Smooth muscle cell of trachea (primary cell): ENCODE measurements around the gene RTBDN. TPM values are rescaled to one million over a fixed set of nuclear protein-coding genes. Genes with fewer than 3 reads are reported as not detected.

Experiments
- total RNA-seq: library from RNA; depleted of rRNA; stranded (reverse); fragments of >200 nt; gene quantifications from 2 replicates; pipeline ENCODE4 v1.2.1, GENCODE V29; 2014

The RTBDN gene
- total RNA-seq: not detected in 2 replicates

DNA sequence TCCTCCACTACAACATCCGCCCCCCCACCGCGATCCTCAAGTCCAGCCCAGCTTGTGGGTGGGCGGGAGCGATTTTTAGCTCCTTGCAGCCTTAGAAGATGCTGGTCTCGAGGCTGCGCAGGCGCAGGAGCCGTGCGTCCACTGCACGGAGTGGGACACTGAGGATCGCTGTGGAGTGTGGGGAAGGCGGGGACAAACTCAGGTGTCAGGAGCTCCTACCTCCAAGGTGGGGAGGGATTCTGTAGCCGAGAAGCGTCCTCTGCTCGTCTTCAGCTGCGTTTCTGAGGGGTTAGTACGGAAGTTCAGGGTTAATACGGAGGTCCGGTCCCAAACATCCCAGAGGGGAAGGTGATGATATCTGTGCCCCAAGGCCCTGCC lies at the start of gene RTBDN:
Gene RTBDN, minus strand, starts transcription at position 14 of the 378 bp plus-strand sequence. CDS start 4,600 bp downstream, outside the sequence.

GRCh38 chr19:12881172-12881808 lies 46.9 kb upstream of the RTBDN start, which contains the start of gene DNASE2:
DNASE2 (minus strand) TSS chr19:12881449; CDS start chr19:12881375, 74 bp downstream.

DNA sequence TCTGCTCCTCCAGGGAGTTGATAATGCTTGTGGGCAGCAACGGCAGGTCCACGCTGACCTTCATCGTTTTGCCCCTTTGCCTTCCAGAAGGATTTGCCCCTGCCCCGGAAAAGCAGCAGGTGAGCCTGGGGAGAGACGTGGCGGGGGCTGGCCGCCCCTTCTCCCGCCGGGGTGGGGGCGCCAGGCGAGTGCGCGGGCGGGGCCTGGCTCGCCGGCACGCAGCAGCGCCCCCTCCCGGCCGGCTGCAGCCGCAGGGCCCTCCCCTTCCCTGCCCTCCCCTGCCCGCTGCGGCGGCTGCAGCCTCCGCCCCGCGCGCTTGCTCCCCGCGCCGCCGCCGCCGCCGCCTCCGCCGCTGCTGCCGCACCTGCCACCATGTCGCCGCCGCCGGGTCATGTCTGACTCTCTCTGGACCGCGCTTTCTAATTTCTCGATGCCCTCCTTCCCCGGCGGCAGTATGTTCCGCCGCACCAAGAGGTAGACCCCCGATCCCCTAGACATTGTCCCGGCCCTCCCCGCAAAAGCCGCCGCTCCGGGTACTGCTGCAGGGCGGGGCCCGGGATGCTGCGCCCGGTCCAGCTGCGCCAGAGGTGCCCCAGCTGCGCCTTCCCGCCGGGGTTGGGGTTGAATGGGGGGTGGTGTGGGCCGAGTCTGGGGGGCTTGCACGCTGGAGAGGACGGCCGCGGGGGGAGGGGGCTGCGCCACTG lies 4.0 kb upstream of the RTBDN start, which contains the start of gene MAST1:
Gene MAST1, plus strand, starts transcription at position 334 of the 704 bp plus-strand sequence. Its CDS starts 58 bp downstream, at position 392.

GRCh38 chr19:12806242-12807081 lies 27.9 kb downstream of the RTBDN start, which contains the start of gene RNASEH2A:
RNASEH2A (plus strand) TSS chr19:12806584; CDS start chr19:12806674, 90 bp downstream.

GRCh38 chr19:12801466-12802266 lies 32.7 kb downstream of the RTBDN start, which contains the start of the genes PRDX2 and THSD8:
PRDX2 (minus strand) TSS chr19:12801800; CDS start chr19:12801261, 539 bp downstream.
THSD8 (plus strand) TSS chr19:12802069; CDS start chr19:12802072, 3 bp downstream.

GRCh38 chr19:12791345-12792050 lies 42.9 kb downstream of the RTBDN start, which contains the start of gene JUNB:
JUNB (plus strand) TSS chr19:12791486; CDS start chr19:12791772, 286 bp downstream.

Other genes with a start within 250 kb of the RTBDN start
- 11.7 and 12.1 TPM in 2 replicates for gene ZNF490, start 223.8 kb downstream of the RTBDN start, total RNA-seq
- 11.1 and 18.6 TPM in 2 replicates for gene ZNF791, start 223.7 kb downstream of the RTBDN start, total RNA-seq
- 34.5 and 56.2 TPM in 2 replicates for gene MAN2B1, start 167.8 kb downstream of the RTBDN start, total RNA-seq
- 10.6 and 14.4 TPM in 2 replicates for gene WDR83, start 167.8 kb downstream of the RTBDN start, total RNA-seq
- 55.3 and 56.6 TPM in 2 replicates for gene DHPS, start 152.7 kb downstream of the RTBDN start, total RNA-seq
- gene GNG14, start 146.6 kb downstream of the RTBDN start, total RNA-seq: not detected in 2 replicates
- gene FBXW9, start 137.9 kb downstream of the RTBDN start, total RNA-seq: 4.6 and 8.3 TPM in 2 replicates
- 37.8 and 50.0 TPM in 2 replicates for gene TNPO2, start 110.6 kb downstream of the RTBDN start, total RNA-seq
- gene TRIR, start 99.9 kb downstream of the RTBDN start, total RNA-seq: 124 and 148 TPM in 2 replicates
- gene GET3, start 97.1 kb downstream of the RTBDN start, total RNA-seq: 93.5 and 107 TPM in 2 replicates
- 0.15 TPM in 1 of 2 replicates, not detected in the other for gene BEST2, start 82.8 kb downstream of the RTBDN start, total RNA-seq
- 24.9 and 28.0 TPM in 2 replicates for gene HOOK2, start 59.0 kb downstream of the RTBDN start, total RNA-seq
- 81.4 and 95.3 TPM in 2 replicates for gene JUNB, start 43.1 kb downstream of the RTBDN start, total RNA-seq
- 166 and 183 TPM in 2 replicates for gene PRDX2, start 32.8 kb downstream of the RTBDN start, total RNA-seq
- gene THSD8, start 32.5 kb downstream of the RTBDN start, total RNA-seq: 0.99 TPM in 1 of 2 replicates, not detected in the other
- 7.6 and 60.4 TPM in 2 replicates for gene RNASEH2A, start 28.0 kb downstream of the RTBDN start, total RNA-seq
- gene MAST1, start 3.9 kb upstream of the RTBDN start, total RNA-seq: 0.15 and 3.3 TPM in 2 replicates
- 22.8 and 30.9 TPM in 2 replicates for gene DNASE2, start 46.9 kb upstream of the RTBDN start, total RNA-seq
- 0.17 TPM in 1 of 2 replicates, not detected in the other for gene KLF1, start 52.6 kb upstream of the RTBDN start, total RNA-seq
- 28.3 and 55.3 TPM in 2 replicates for gene GCDH, start 56.6 kb upstream of the RTBDN start, total RNA-seq
- gene SYCE2, start 84.7 kb upstream of the RTBDN start, total RNA-seq: 0.15 TPM in 1 of 2 replicates, not detected in the other
- 46.3 and 80.1 TPM in 2 replicates for gene FARSA, start 99.1 kb upstream of the RTBDN start, total RNA-seq
- gene CALR, start 104.0 kb upstream of the RTBDN start, total RNA-seq: 1,350 and 1,500 TPM in 2 replicates
- gene RAD23A, start 111.3 kb upstream of the RTBDN start, total RNA-seq: 64.9 and 86.2 TPM in 2 replicates
- 22.7 and 24.0 TPM in 2 replicates for gene GADD45GIP1, start 122.6 kb upstream of the RTBDN start, total RNA-seq
- 0.29 TPM in 1 of 2 replicates, not detected in the other for gene DAND5, start 135.0 kb upstream of the RTBDN start, total RNA-seq
- gene NFIX, start 160.9 kb upstream of the RTBDN start, total RNA-seq: 168 and 204 TPM in 2 replicates